Activated naive CD8-positive, alpha-beta T cell treated with anti-CD3 and anti-CD28 coated beads, Interleukin-2, amount 50 U/mL, for 24 hours (primary cell): ENCODE measurements around the gene SLC37A2.
"Not testable (repeated sequence)": the region's sequence is repeated elsewhere in the genome, so short reads cannot be mapped to it uniquely, and the experiment has no call there.

Experiments used
- ATAC-seq: fragments of 150-1000 bp; cut with Tn5 transposase; one replicate; pipeline ENCODE4 v1.10.0; 2021
- DNase-seq: peaks from one replicate; pipeline ENCODE4 v3.0.0; 2021
- H3K27ac Mint-ChIP-seq: one replicate; pipeline ENCODE4 v1.8.0; 2021; ENCODE audit warnings: mild to moderate bottlenecking, mixed read lengths
- H3K27me3 Mint-ChIP-seq: one replicate; pipeline ENCODE4 v1.8.0; 2021; ENCODE audit warnings: mixed read lengths
- H3K36me3 Mint-ChIP-seq: one replicate; pipeline ENCODE4 v1.8.0; 2021; ENCODE audit warnings: low read depth, mixed read lengths
- H3K4me1 Mint-ChIP-seq: one replicate; pipeline ENCODE4 v1.8.0; 2021; ENCODE audit warnings: mixed read lengths
- H3K4me3 Mint-ChIP-seq: one replicate; pipeline ENCODE4 v1.8.0; 2021; ENCODE audit warnings: mild to moderate bottlenecking, moderate library complexity, mixed read lengths
- H3K9me3 Mint-ChIP-seq: one replicate; pipeline ENCODE4 v1.8.0; 2021; ENCODE audit warnings: mixed read lengths

SLC37A2 gene

DNA sequence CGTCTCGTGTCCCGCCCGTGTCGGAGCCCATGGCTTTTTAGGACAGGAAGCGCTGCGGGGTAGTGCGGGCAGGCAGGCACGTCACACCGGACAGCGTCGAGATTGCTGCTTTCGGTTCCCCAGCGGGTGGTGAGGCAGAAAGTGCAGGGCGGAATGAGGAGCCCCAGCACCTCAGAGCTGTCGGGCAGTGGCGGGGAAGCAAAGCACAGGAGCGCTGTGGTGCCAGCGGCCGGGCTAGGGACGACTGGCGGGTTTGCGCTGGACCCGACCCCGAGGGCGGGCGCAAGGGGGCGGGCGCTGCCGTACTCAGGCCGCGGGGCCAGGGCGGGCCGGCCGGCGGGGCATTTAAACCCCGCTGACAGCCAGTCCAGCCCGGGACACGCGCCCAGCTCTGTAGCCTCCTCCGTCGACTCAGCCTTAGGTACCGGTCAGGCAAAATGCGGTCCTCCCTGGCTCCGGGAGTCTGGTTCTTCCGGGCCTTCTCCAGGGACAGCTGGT lies at the start of gene SLC37A2:
TSS of gene SLC37A2 (plus strand) at position 375 of the 498 bp plus-strand sequence. CDS start at position 438, 63 bp downstream.
- Mint-ChIP-seq H3K4me3 (peak within 1 kb of the TSS; percentile 77), H3K27me3 (peaks cover 43% of the 10 kb centered on the region), H3K9me3 (no peaks in the 10 kb centered on the region), H3K36me3 (no peaks in the 10 kb centered on the region), H3K4me1 (peaks cover 20% of the 10 kb centered on the region), H3K27ac (no peak within 1 kb of the TSS)
- DNase-seq (peak; percentile 61), ATAC-seq (peak; percentile 91)

GRCh38 chr11:125016413-125016812 lies 46.7 kb upstream of the SLC37A2 start:
- DNase-seq: no peak
- Mint-ChIP-seq H3K9me3 (peaks cover 10% of the 10 kb centered on the region), H3K36me3 (peaks cover 8% of the 10 kb centered on the region), H3K4me3 (no peak overlapping the region), H3K27me3 (no peaks in the 10 kb centered on the region), H3K4me1 (no peaks in the 10 kb centered on the region), H3K27ac (no peak overlapping the region)
- ATAC-seq: no peak

GRCh38 chr11:125020342-125020741 lies 42.8 kb upstream of the SLC37A2 start:
- ATAC-seq (no peak), DNase-seq (no peak)
- Mint-ChIP-seq H3K9me3 (no peaks in the 10 kb centered on the region), H3K36me3 (no peaks in the 10 kb centered on the region), H3K4me1 (no peaks in the 10 kb centered on the region), H3K27me3 (no peaks in the 10 kb centered on the region), H3K27ac (no peak overlapping the region), H3K4me3 (no peak overlapping the region)

GRCh38 chr11:125022551-125022950 lies 40.6 kb upstream of the SLC37A2 start:
- H3K27me3 Mint-ChIP-seq: no peaks in the 10 kb centered on the region
- no peak for ATAC-seq
- no peak overlapping the region for H3K27ac Mint-ChIP-seq
- no peak overlapping the region for H3K4me3 Mint-ChIP-seq
- no peaks in the 10 kb centered on the region for H3K9me3 Mint-ChIP-seq
- no peak for DNase-seq
- H3K36me3 Mint-ChIP-seq: peaks cover 1% of the 10 kb centered on the region
- H3K4me1 Mint-ChIP-seq: no peaks in the 10 kb centered on the region

DNA sequence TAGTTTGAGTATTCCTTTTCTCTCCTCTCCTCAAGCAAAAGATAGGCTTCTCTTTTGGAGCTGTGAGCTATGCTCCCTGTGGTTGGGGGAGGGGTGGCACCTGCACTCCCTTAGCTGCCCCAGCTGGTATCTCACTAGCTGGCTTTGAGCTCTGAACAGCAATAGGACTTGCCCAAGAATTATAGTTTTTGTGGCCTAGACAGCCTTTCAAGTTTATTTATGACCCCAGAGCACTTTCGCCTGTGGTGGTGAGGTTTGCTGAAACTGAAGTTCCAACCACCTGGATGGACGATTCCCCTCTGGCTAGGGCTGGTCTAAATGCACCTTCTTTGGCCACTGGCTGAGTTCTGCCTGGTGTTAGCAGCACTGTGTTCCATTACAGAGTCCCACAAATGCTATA lies 37.1 kb upstream of the SLC37A2 start:
- no peak overlapping the region for H3K27ac Mint-ChIP-seq
- H3K4me3 Mint-ChIP-seq: no peak overlapping the region
- H3K36me3 Mint-ChIP-seq: peaks cover 5% of the 10 kb centered on the region
- no peak for ATAC-seq
- no peak for DNase-seq
- no peaks in the 10 kb centered on the region for H3K9me3 Mint-ChIP-seq
- no peaks in the 10 kb centered on the region for H3K4me1 Mint-ChIP-seq
- H3K27me3 Mint-ChIP-seq: no peaks in the 10 kb centered on the region

DNA sequence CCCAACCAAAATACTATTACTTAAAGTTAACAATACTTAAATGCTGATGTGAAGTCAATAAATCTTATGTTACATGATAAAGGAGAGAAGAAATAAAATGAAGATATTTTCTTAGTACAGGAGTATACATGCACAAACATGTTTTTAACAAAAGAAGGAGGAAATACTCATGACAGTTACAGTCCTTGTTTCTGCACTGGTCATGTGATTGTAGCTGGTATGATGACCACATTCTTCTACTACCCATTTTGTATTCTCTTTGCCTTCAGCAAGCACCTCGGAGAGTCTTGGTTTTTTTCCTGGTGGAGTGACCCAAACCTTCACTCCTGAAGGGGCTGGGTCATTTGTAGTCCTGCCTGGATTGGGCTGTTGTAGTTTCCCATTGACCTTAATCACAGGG lies 33.7 kb upstream of the SLC37A2 start:
- H3K4me1 Mint-ChIP-seq, H3K27me3 Mint-ChIP-seq, DNase-seq, H3K27ac Mint-ChIP-seq, ATAC-seq, H3K4me3 Mint-ChIP-seq: not testable (repeated sequence)
- H3K36me3 Mint-ChIP-seq: peaks cover 20% of the 10 kb centered on the region
- H3K9me3 Mint-ChIP-seq: peaks cover 13% of the 10 kb centered on the region

DNA sequence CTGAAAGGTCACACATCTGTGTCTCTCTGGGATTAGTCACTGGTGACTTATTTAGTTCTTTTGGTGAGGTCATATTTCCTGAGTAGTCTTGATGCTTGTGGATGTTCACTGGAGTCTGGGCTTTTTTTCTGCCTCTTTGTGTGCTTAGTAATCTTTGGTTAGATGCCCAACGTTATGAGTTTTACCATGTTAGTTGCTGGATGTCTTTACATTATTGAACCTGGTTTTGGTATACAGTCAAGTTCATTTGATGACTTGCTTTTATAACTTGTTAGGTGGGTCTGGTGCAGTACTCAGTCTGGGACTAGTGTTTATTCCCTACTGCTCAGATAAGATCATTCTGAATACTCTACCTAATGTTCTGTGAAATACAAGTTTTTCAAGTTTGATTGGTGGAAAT lies 26.2 kb upstream of the SLC37A2 start:
- Mint-ChIP-seq H3K4me3 (no peak overlapping the region), H3K9me3 (peaks cover 23% of the 10 kb centered on the region), H3K27ac (no peak overlapping the region), H3K4me1 (peaks cover 10% of the 10 kb centered on the region), H3K27me3 (no peaks in the 10 kb centered on the region), H3K36me3 (peaks cover 25% of the 10 kb centered on the region)
- ATAC-seq (peak; percentile 96), DNase-seq (no peak)

DNA sequence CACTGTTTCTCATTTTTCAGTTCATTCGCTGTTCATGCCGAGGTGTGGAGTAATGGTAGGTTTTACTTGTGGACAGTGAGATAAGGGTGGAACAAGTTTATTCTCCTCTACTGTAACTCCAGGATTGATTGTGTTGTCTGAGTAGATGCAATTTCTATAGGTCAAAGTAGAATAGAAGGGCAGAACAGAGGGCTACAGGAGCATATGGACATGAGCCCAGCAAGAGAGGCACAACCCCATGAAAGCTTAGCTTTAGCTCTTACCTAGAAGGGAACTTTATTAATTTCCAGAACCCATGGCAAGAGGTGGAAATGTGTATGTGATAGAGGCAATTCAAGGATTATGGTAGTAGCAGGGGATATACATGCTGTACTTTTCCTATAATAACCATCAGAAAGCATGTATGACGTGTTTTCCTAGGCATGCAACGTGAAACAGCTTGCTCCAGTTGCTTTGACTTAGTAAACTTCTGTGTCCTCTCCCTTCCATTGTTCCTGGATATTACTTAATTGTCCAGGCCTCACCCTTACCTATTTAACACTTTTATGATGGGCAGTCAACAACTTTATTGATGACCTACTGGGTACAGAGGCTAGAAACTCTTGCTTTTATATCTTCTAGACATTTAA lies 13.8 kb upstream of the SLC37A2 start:
- peaks cover 9% of the 10 kb centered on the region for H3K9me3 Mint-ChIP-seq

GRCh38 chr11:125052047-125052446 lies 11.1 kb upstream of the SLC37A2 start:
- Mint-ChIP-seq H3K4me3 (no peak overlapping the region), H3K27me3 (no peaks in the 10 kb centered on the region), H3K9me3 (no peaks in the 10 kb centered on the region), H3K4me1 (no peaks in the 10 kb centered on the region), H3K36me3 (peaks cover 2% of the 10 kb centered on the region), H3K27ac (no peak overlapping the region)
- no peak for ATAC-seq
- DNase-seq: no peak

More for the DNA sequence above, 13.8 kb upstream of the SLC37A2 start:
- Mint-ChIP-seq H3K36me3 (peaks cover 8% of the 10 kb centered on the region), H3K27me3 (no peaks in the 10 kb centered on the region), H3K4me3 (no peak overlapping the region), H3K4me1 (no peaks in the 10 kb centered on the region), H3K27ac (no peak overlapping the region)
- DNase-seq (no peak), ATAC-seq (no peak)

GRCh38 chr11:125053167-125053566 lies 9.9 kb upstream of the SLC37A2 start:
- Mint-ChIP-seq H3K9me3 (no peaks in the 10 kb centered on the region), H3K27ac (no peak overlapping the region), H3K4me3 (no peak overlapping the region), H3K4me1 (no peaks in the 10 kb centered on the region), H3K36me3 (peaks cover 2% of the 10 kb centered on the region), H3K27me3 (no peaks in the 10 kb centered on the region)
- ATAC-seq (peak; percentile 71), DNase-seq (no peak)

- Mint-ChIP-seq H3K4me1 (no peaks in the 10 kb centered on the region), H3K36me3 (peaks cover 2% of the 10 kb centered on the region), H3K9me3 (no peaks in the 10 kb centered on the region), H3K27me3 (peaks cover 2% of the 10 kb centered on the region), H3K4me3 (no peak overlapping the region), H3K27ac (no peak overlapping the region)
- ATAC-seq (no peak), DNase-seq (no peak)
These were observed 7.9 kb upstream of the SLC37A2 start for GRCh38 chr11:125055107-125055715.

- not testable (repeated sequence) for ATAC-seq, H3K27ac Mint-ChIP-seq, H3K36me3 Mint-ChIP-seq, H3K4me1 Mint-ChIP-seq, DNase-seq, H3K4me3 Mint-ChIP-seq, H3K9me3 Mint-ChIP-seq, H3K27me3 Mint-ChIP-seq
These were observed 7.0 kb upstream of the SLC37A2 start for GRCh38 chr11:125056111-125056510.

DNA sequence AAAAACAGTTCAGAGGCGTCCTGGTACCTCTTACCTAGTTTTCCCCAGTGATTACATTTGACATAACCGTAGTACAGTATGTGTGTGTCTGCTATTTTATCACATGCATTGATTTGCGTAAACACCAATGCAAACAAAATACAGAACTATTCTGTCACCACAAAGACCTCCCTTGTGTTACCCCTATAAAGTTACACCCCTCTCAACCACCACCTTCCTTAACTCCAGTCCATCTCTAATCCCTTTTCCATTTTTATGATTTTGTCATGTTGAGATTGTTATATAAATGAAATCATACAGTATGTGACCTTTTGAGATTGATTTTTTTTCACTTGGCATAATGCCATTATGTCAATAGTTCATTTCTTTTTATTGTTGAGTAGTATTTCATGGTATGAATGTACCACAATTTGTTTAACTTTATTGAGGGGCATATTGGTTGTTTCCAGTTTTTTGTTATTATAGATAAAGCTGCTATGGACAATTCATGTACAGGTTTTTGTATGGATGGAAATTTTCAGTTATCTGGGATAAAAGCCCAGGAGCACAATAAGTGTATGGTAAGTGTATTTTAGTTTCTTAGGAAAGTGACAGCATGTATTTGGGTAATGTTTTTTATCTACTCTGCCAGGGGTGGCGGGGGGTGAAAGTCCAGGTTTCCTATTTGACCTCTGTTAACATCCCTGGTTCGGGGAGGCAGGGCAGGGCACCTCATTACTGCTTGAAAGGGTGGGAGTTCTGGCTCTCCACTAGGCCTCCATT lies 6.0 kb upstream of the SLC37A2 start:
- no peak for DNase-seq
- no peaks in the 10 kb centered on the region for H3K9me3 Mint-ChIP-seq
- H3K27ac Mint-ChIP-seq: no peak overlapping the region
- no peak overlapping the region for H3K4me3 Mint-ChIP-seq
- peaks cover 4% of the 10 kb centered on the region for H3K4me1 Mint-ChIP-seq
- ATAC-seq: no peak
- peaks cover 5% of the 10 kb centered on the region for H3K27me3 Mint-ChIP-seq
- peaks cover 2% of the 10 kb centered on the region for H3K36me3 Mint-ChIP-seq

- Mint-ChIP-seq H3K36me3 (peaks cover 2% of the 10 kb centered on the region), H3K9me3 (no peaks in the 10 kb centered on the region), H3K4me3 (no peak overlapping the region), H3K4me1 (peaks cover 8% of the 10 kb centered on the region), H3K27ac (no peak overlapping the region), H3K27me3 (peaks cover 5% of the 10 kb centered on the region)
- DNase-seq (no peak), ATAC-seq (no peak)
These were observed 5.5 kb upstream of the SLC37A2 start for GRCh38 chr11:125057693-125058016.

- H3K4me1 Mint-ChIP-seq: peaks cover 20% of the 10 kb centered on the region
- H3K36me3 Mint-ChIP-seq: no peaks in the 10 kb centered on the region
- peaks cover 34% of the 10 kb centered on the region for H3K27me3 Mint-ChIP-seq
- no peak for DNase-seq
- no peak overlapping the region for H3K4me3 Mint-ChIP-seq
- H3K27ac Mint-ChIP-seq: no peak overlapping the region
- no peak for ATAC-seq
- H3K9me3 Mint-ChIP-seq: no peaks in the 10 kb centered on the region
These were observed 1.8 kb upstream of the SLC37A2 start for GRCh38 chr11:125061281-125061680.
